HG02588 (cell line): ENCODE measurements around the gene ATXN1.

Experiments used
- ATAC-seq: cut with Tn5 transposase; IDR thresholded peaks from one replicate; pipeline ENCODE4 v1.9.1; 2021; ENCODE audit warnings: mild to moderate bottlenecking, moderate library complexity; ENCODE audit not compliant: unreplicated experiment

Gene ATXN1

DNA sequence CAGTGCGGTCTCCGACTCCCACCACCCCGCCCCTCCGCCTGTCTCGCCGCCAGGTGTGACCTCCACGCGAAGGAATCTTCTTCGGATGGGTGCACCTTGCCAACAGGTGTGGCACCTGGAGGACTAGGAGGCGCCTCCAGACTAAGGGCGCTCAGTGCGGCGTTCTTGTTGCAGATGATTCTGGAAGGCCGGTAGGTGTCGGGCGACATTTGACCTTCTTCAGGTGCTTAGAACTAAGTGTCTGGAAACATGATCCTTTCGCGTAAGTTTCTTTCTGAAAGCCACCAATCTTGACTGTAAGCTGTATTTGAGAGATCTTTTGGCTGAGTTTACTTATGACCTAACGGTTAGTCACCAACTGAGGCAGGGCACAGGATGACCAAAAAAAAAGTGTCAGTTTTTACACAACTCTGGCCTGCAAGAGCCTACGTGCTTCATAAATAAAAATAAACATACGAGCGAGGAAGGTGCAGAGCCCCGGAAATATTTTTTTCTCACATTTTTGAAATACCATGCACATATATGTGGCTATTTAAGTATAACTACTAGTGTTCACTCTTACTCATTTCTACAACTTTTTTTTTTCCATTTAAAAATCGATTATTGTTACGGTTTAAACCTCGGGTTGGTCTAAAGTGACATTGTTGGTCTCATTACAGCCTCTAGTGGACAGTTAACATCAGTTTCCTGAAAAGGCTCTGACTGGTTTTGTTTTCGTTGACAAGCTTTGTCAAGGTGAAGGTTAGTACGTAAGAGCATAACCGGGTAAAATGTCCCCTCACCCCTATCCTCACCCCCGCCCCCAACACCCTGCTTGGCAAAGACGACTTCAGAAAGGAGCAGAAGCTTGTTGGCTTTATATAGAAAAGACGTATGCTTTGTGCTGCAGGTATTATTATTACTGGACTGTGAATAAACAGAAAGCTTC lies 1.6 kb upstream of the ATXN1 start:
- peak; percentile 29 for ATAC-seq

- ATAC-seq = no peak
Measured at GRCh38 chr6:16762268-16762549, 949 bp upstream of the ATXN1 start.

GRCh38 chr6:16761471-16762267 lies 409 bp upstream of the ATXN1 start:
- ATAC-seq = peak; percentile 46

GRCh38 chr6:16759646-16760515 lies 1.4 kb downstream of the ATXN1 start:
- ATAC-seq = peak; percentile 42

- no peak for ATAC-seq
Measured at GRCh38 chr6:16759181-16759645, 2.0 kb downstream of the ATXN1 start.

GRCh38 chr6:16758163-16758975 lies 2.9 kb downstream of the ATXN1 start:
- no peak for ATAC-seq

DNA sequence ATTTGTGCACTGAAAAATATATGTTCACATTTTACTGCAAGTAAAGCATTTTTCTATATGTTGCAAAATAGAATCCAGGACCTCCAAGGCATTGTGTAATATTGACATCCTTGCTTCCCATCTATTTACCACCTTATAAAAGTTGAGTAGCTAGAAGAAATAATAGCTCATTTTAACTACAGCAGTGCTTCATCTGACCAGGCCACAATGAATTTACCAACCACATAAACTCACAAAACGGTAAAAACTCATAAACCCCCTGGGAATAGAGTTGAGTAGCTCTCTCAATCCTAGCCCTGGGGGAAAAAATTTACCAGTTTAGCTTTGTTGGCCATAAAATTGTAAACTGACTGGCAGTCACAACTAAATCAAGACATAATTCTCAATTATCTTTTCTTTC lies 3.9 kb downstream of the ATXN1 start:
- ATAC-seq = no peak

GRCh38 chr6:16756660-16757255 lies 4.5 kb downstream of the ATXN1 start:
- no peak for ATAC-seq

- no peak for ATAC-seq
Measured at GRCh38 chr6:16755544-16755943, 5.7 kb downstream of the ATXN1 start.

DNA sequence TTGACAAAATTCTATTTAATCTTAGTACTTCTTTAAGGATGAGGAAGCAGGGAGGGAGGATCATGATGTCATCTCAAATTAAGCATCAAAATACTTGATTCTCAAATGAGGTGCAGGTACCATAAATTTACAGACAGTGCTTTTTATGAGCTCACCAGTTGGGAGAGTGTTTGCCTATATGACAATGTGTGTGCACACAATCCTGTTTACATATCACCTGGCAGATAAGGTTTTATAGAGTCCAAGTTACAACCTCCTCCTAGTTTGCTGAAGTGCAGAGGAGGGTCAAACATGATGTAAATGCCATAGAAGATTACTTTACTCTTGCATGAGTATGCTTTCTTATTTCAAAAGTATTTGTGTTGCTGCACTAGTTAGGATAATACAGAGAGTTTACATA lies 6.4 kb downstream of the ATXN1 start:
- ATAC-seq = no peak

- ATAC-seq = no peak
Measured at GRCh38 chr6:16754274-16754673, 7.0 kb downstream of the ATXN1 start.

- no peak for ATAC-seq
Measured at GRCh38 chr6:16753341-16753740, 7.9 kb downstream of the ATXN1 start.

- no peak for ATAC-seq
Measured at GRCh38 chr6:16752206-16752866, 8.9 kb downstream of the ATXN1 start.

DNA sequence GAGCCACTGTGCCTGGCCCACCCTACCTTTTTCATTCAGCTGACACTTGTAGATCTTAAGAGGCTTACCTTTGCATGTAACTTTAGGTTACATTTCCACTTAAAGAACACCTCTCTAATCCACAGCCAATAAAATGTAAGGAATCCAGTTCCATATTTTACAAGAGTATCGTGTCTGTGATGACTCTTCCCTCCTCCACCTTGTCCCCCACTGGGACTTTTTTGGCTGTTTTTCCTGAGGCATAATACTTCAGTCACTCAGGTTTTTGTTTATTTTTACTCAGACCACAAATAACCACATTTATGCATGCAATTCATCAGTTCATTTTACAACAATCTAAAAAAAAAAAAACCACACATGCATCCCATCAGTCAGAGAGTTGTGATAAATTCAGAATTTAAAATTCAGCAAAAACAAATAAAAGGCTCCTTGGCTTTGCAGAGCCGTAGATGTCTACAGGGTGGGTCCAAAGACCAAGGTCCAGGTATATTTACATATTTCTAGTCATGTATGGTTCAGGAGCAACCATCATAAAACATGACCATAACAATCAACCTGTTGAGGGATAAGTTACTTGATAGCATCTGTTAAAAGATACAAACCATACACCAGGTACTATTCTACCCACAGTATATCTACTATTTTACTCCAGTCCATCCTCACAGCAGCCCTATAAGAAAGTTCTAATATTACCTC lies 9.9 kb downstream of the ATXN1 start:
- ATAC-seq = no peak

- ATAC-seq = no peak
Measured at GRCh38 chr6:16750566-16750965, 10.7 kb downstream of the ATXN1 start.

DNA sequence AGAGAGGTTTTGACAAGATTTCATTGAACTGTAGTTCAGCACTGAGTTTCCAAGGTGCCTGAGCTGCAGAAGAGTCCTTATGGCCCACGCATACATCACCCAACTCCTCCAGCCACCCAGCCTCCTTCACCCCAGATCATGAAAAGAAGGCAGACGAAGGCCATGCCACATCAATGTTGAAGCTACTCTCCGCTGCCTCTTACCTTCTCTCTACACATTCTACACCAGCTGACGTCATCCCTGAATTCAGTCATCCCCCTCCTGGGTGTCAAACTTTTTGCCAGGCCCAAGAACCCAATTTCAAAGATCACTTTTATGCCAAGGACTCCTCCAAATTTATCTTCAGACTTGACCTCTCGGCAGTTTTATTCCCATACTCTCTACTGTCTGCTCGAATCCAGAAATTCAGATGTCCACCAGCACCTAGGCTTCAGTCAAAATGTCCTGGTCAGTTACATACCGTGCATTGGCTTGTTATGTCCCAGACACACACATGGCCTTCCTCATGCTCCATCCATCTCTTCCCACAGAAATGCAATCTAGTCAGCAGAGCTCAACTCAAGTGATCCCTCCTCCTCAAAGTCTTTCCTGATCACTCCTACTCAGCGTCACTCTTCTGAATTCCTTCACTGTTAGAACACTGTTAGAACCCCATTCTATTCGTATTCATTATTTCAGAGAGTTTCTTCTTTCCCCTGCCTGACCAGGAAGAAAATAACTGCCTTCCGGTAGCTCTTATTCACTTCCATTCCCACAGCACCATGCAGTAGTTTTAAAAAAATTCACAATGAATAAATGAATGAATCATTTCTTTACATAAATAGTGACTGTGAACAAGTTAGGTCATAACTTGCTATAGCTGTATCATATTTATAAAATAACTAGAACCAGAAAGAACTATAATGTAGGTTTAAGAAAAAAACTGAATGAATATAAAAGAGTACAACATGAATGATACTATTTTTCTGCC lies 11.5 kb downstream of the ATXN1 start:
- no peak for ATAC-seq

GRCh38 chr6:16748025-16748319 lies 13.3 kb downstream of the ATXN1 start:
- no peak for ATAC-seq
